CD4-positive, alpha-beta T cell (primary cell): Measurements from ENCODE around the gene KRTAP19-3. TPM values are rescaled to one million over a fixed set of nuclear protein-coding genes. Genes with fewer than 3 reads are reported as not detected.

Source experiments
- ATAC-seq: fragments of 200-7000 bp; cut with Tn5 transposase; one replicate; pipeline ENCODE4 v1.10.0; 2022; ENCODE audit warnings: mild to moderate bottlenecking; ENCODE audit not compliant: poor library complexity
- CTCF ChIA-PET: fragments of 350-600 bp; sonication (Branson Sonifier 250); formaldehyde crosslinking; loops from one replicate; lab custom pipeline; 2021; ENCODE audit warnings: antibody characterized with exemption, inconsistent platforms; lab: Charles Lee
- POLR2A ChIA-PET: fragments of 350-600 bp; sonication (Branson Sonifier 250); formaldehyde crosslinking; loops from one replicate; lab custom pipeline; 2021; ENCODE audit warnings: antibody characterized with exemption, inconsistent platforms; lab: Charles Lee
- DNase-seq, 14 experiments: peaks; one replicate each; pipeline ENCODE4 v3.0.0-alpha.2; 2013 to 2020; ENCODE audit warnings: mixed read lengths in 2 of 14
- H3K27ac ChIP-seq, 2 donors: one replicate each; pipeline versions ENCODE4 v1.5.1 to v1.7.0; 2013; ENCODE audit warnings: low read length in 2 of 2, low read depth in 1 of 2, mild to moderate bottlenecking in 1 of 2
- H3K27me3 ChIP-seq, 2 experiments: 1 replicate in 1 of 2; 2 replicates in 1 of 2; pipeline versions ENCODE4 v1.6.1 to v1.7.0; 2013; ENCODE audit warnings: low read length in 2 of 2, control low read depth in 1 of 2, mild to moderate bottlenecking in 1 of 2, moderate library complexity in 1 of 2; ENCODE audit not compliant: insufficient read depth in 2 of 2, control insufficient read depth in 1 of 2
- H3K36me3 ChIP-seq: one replicate; pipeline ENCODE4 v1.6.1; 2013; ENCODE audit warnings: low read length, control low read depth; ENCODE audit not compliant: insufficient read depth
- H3K4me1 ChIP-seq: one replicate; pipeline ENCODE4 v1.6.1; 2013; ENCODE audit warnings: low read length, control low read depth; ENCODE audit not compliant: insufficient read depth
- H3K4me3 ChIP-seq: one replicate; pipeline ENCODE4 v1.5.1; 2013; ENCODE audit warnings: mild to moderate bottlenecking, low read length, moderate library complexity
- H3K9me3 ChIP-seq, 2 experiments: 1 replicate in 1 of 2; 2 replicates in 1 of 2; pipeline versions ENCODE4 v1.6.1 to v1.7.0; 2013; ENCODE audit warnings: low read length in 2 of 2, mild to moderate bottlenecking in 2 of 2, control low read depth in 1 of 2, moderate library complexity in 1 of 2; ENCODE audit not compliant: control insufficient read depth in 1 of 2, insufficient read depth in 1 of 2
- H3K27ac Mint-ChIP-seq: one replicate; pipeline ENCODE4 v1.8.0; 2020; ENCODE audit warnings: mixed read lengths
- H3K27me3 Mint-ChIP-seq: one replicate; pipeline ENCODE4 v1.8.0; 2021; ENCODE audit warnings: mixed read lengths
- H3K36me3 Mint-ChIP-seq: one replicate; pipeline ENCODE4 v1.8.0; 2021; ENCODE audit warnings: low read depth, mixed read lengths
- H3K4me1 Mint-ChIP-seq: one replicate; pipeline ENCODE4 v1.8.0; 2021; ENCODE audit warnings: low read depth, mixed read lengths
- H3K4me3 Mint-ChIP-seq: one replicate; pipeline ENCODE4 v1.8.0; 2020; ENCODE audit warnings: mild to moderate bottlenecking, mixed read lengths
- H3K9me3 Mint-ChIP-seq: one replicate; pipeline ENCODE4 v1.8.0; 2020; ENCODE audit warnings: mixed read lengths
- CTCF ChIP-seq: fragments of 200-600 bp; IDR thresholded peaks from one replicate; pipeline ENCODE4 v1.8.0; 2022; ENCODE audit warnings: antibody characterized with exemption, mild to moderate bottlenecking
- intact Hi-C, 2 experiments: fragments of 100-400 bp; cut with DNase I in 1 of 2; cut with micrococcal nuclease in 1 of 2; formaldehyde crosslinking; loops; one replicate each; pipeline versions ENCODE4 v1.15.1 to v1.9.0; 2023 to 2025; cut with DNase I, micrococcal nuclease
- total RNA-seq, 174 experiments: library from RNA in 2 of 174; stranded (reverse) in 2 of 174; gene quantifications; one replicate each; pipeline ENCODE4 v1.2.3 and lab custom pipeline; 2021 to 2026

KRTAP19-3 gene
- total RNA-seq, 2 experiments from 2014 or later: not detected

- Histone ChIP-seq H3K4me3 (no peak within 1 kb of the TSS), H3K27me3 (no peaks in the 10 kb centered on the region), H3K4me1 (no peaks in the 10 kb centered on the region), H3K36me3 (no peaks in the 10 kb centered on the region), H3K27ac (no peak within 1 kb of the TSS), H3K9me3 (peaks cover 10 to 14% of the 10 kb centered on the region in 2 experiments)
- no peak for TF ChIP-seq CTCF
- CTCF ChIA-PET: no interaction called here
- ATAC-seq (no peak), DNase-seq (no peak)
- no peaks in the 10 kb centered on the region for H3K36me3 Mint-ChIP-seq
- POLR2A ChIA-PET: no interaction called here
- H3K27ac Mint-ChIP-seq: no peak within 1 kb of the TSS
- H3K27me3 Mint-ChIP-seq: no peaks in the 10 kb centered on the region
- no peak within 1 kb of the TSS for H3K4me3 Mint-ChIP-seq
- intact Hi-C loops: no loop called here
- H3K4me1 Mint-ChIP-seq: no peaks in the 10 kb centered on the region
- H3K9me3 Mint-ChIP-seq: peaks cover 3% of the 10 kb centered on the region
Observed at GRCh38 chr21:30487336-30487735, 4.5 kb downstream of the KRTAP19-3 start, which contains the start of gene KRTAP19-2. Gene KRTAP19-2 (minus strand): TSS chr21:30487436. CDS start chr21:30487348, 88 bp downstream.

- TF ChIP-seq CTCF: no peak
- Histone ChIP-seq H3K4me3 (no peak overlapping the region), H3K9me3 (peaks cover 10 to 14% of the 10 kb centered on the region in 2 experiments), H3K36me3 (no peaks in the 10 kb centered on the region), H3K4me1 (no peaks in the 10 kb centered on the region), H3K27ac (no peak overlapping the region), H3K27me3 (no peaks in the 10 kb centered on the region)
- ATAC-seq (no peak), DNase-seq (no peak)
- no peaks in the 10 kb centered on the region for H3K36me3 Mint-ChIP-seq
- no peaks in the 10 kb centered on the region for H3K4me1 Mint-ChIP-seq
- H3K27ac Mint-ChIP-seq: no peak overlapping the region
- H3K9me3 Mint-ChIP-seq: peaks cover 3% of the 10 kb centered on the region
- ChIA-PET POLR2A (no interaction called here), CTCF (no interaction called here)
- intact Hi-C loops: no loop called here
- H3K4me3 Mint-ChIP-seq: no peak overlapping the region
- H3K27me3 Mint-ChIP-seq: no peaks in the 10 kb centered on the region
Observed at GRCh38 chr21:30486180-30486579, 5.6 kb downstream of the KRTAP19-3 start.

GRCh38 chr21:30482130-30482529 lies 9.7 kb downstream of the KRTAP19-3 start:
- Mint-ChIP-seq H3K36me3 (no peaks in the 10 kb centered on the region), H3K9me3 (peaks cover 3% of the 10 kb centered on the region), H3K4me1 (no peaks in the 10 kb centered on the region), H3K4me3 (no peak overlapping the region), H3K27me3 (peaks cover 6% of the 10 kb centered on the region), H3K27ac (no peak overlapping the region)
- H3K9me3 ChIP-seq: peaks cover 6 to 11% of the 10 kb centered on the region in 2 experiments
- no peaks in the 10 kb centered on the region for H3K27me3 ChIP-seq
- H3K4me3 ChIP-seq: no peak overlapping the region
- no peak overlapping the region for H3K27ac ChIP-seq
- no peaks in the 10 kb centered on the region for H3K36me3 ChIP-seq
- intact Hi-C loops: no loop called here
- ChIA-PET CTCF (no interaction called here), POLR2A (no interaction called here)
- DNase-seq (no peak), ATAC-seq (no peak)
- no peaks in the 10 kb centered on the region for H3K4me1 ChIP-seq
- no peak for TF ChIP-seq CTCF
